A673 (cell line): ENCODE results near the gene DUS3L. TPM values are rescaled to one million over a fixed set of nuclear protein-coding genes. Genes with fewer than 3 reads are reported as not detected.

Source experiments
- BruUV-seq: library from RNA; stranded (reverse); fragments of 400-500 nt; replicated peaks from 2 replicates; lab custom pipeline; 2021; lab: Mats Ljungman, UMichigan
- CTCF ChIA-PET: fragments of 300-600 bp; sonication (Branson Sonifier 250); formaldehyde crosslinking; loops from one replicate; lab custom pipeline; 2022; ENCODE audit warnings: antibody characterized with exemption; lab: Charles Lee
- POLR2A ChIA-PET: fragments of 300-600 bp; sonication (Branson Sonifier 250); formaldehyde crosslinking; loops from one replicate; lab custom pipeline; 2022; ENCODE audit warnings: antibody characterized with exemption; ENCODE audit not compliant: low non-redundant PET; lab: Charles Lee
- DNase-seq: peaks from one replicate; pipeline ENCODE4 v3.0.0-alpha.2; 2015; ENCODE audit warnings: low spot score
- H3K27ac ChIP-seq: fragments of 200-600 bp; sonication (generic); 2 replicates; pipeline ENCODE4 v1.5.1; 2016; ENCODE audit warnings: mixed run types, low read depth, mild to moderate bottlenecking, mixed read lengths, antibody characterized with exemption, low read length; ENCODE audit not compliant: poor library complexity, severe bottlenecking
- H3K27me3 ChIP-seq: fragments of 200-600 bp; sonication (generic); replicated peaks from 2 replicates; pipeline ENCODE4 v1.6.1; 2017; ENCODE audit warnings: mixed run types, low read depth, mild to moderate bottlenecking, mixed read lengths, antibody characterized with exemption, low read length; ENCODE audit not compliant: insufficient read depth, poor library complexity
- H3K36me3 ChIP-seq: fragments of 200-600 bp; sonication (generic); 2 replicates; pipeline ENCODE4 v1.6.1; 2016; ENCODE audit warnings: mixed run types, mild to moderate bottlenecking, mixed read lengths, antibody characterized with exemption, low read length; ENCODE audit not compliant: insufficient read depth, poor library complexity, severe bottlenecking
- H3K4me1 ChIP-seq: fragments of 200-600 bp; sonication (generic); 2 replicates; pipeline ENCODE4 v1.6.1; 2017; ENCODE audit warnings: mixed run types, mild to moderate bottlenecking, mixed read lengths, antibody characterized with exemption, low read length; ENCODE audit not compliant: insufficient read depth, poor library complexity, severe bottlenecking
- H3K4me3 ChIP-seq: fragments of 200-600 bp; sonication (generic); 2 replicates; pipeline ENCODE4 v1.5.1; 2016; ENCODE audit warnings: low read depth, mixed run types, mild to moderate bottlenecking, mixed read lengths, low read length; ENCODE audit not compliant: poor library complexity, severe bottlenecking
- H3K9me3 ChIP-seq: fragments of 200-600 bp; sonication (generic); 2 replicates; pipeline ENCODE4 v1.6.1; 2016; ENCODE audit warnings: mixed run types, low read depth, mild to moderate bottlenecking, mixed read lengths, antibody characterized with exemption, low read length; ENCODE audit not compliant: poor library complexity, severe bottlenecking
- EZH2 ChIP-seq: fragments of 200-600 bp; sonication (generic); IDR thresholded peaks from 2 replicates; pipeline ENCODE4 v1.6.1; 2017; ENCODE audit warnings: borderline replicate concordance, low read depth, mild to moderate bottlenecking, mixed read lengths, antibody characterized with exemption, low read length; ENCODE audit not compliant: poor library complexity, severe bottlenecking
- intact Hi-C: fragments of 100-400 bp; cut with micrococcal nuclease; formaldehyde crosslinking; loops from one replicate; pipeline ENCODE4 v1.10.0; 2022; ENCODE audit not compliant: unreplicated experiment
- total RNA-seq: library from RNA; stranded (reverse); gene quantifications from 2 replicates; pipeline ENCODE4 v1.2.3, GENCODE V29; 2021
- TF ChIP-seq, protein P1 (sequence below): fragments of 300-800, 200-600 bp; sonication (generic); conservative IDR thresholded peaks from 2 replicates; pipeline ENCODE4 v1.5.1; 2017; ENCODE audit warnings: low read depth, mild to moderate bottlenecking, antibody characterized with exemption, low read length, moderate library complexity, mixed read lengths

The DUS3L gene
- total RNA-seq, 1 experiment from 2014 or later, result 85.3 TPM

GRCh38 chr19:5799247-5800241 is 8.6 kb upstream of the DUS3L start:
- no peaks in the 10 kb centered on the region for H3K36me3 ChIP-seq
- no peak for TF ChIP-seq EZH2
- TF ChIP-seq, protein P1, sequence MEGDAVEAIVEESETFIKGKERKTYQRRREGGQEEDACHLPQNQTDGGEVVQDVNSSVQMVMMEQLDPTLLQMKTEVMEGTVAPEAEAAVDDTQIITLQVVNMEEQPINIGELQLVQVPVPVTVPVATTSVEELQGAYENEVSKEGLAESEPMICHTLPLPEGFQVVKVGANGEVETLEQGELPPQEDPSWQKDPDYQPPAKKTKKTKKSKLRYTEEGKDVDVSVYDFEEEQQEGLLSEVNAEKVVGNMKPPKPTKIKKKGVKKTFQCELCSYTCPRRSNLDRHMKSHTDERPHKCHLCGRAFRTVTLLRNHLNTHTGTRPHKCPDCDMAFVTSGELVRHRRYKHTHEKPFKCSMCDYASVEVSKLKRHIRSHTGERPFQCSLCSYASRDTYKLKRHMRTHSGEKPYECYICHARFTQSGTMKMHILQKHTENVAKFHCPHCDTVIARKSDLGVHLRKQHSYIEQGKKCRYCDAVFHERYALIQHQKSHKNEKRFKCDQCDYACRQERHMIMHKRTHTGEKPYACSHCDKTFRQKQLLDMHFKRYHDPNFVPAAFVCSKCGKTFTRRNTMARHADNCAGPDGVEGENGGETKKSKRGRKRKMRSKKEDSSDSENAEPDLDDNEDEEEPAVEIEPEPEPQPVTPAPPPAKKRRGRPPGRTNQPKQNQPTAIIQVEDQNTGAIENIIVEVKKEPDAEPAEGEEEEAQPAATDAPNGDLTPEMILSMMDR, result no peak
- H3K4me3 ChIP-seq, result no peak overlapping the region
- intact Hi-C loops, result no loop called here
- no peaks in the 10 kb centered on the region for H3K9me3 ChIP-seq
- DNase-seq, result no peak
- BruUV-seq, result no TSS peak
- no peak overlapping the region for H3K27ac ChIP-seq
- H3K27me3 ChIP-seq, result no peaks in the 10 kb centered on the region
- ChIA-PET CTCF (no interaction called here), POLR2A (interaction anchor here (0.6 kb wide), 1 partner anchor 11 kb away, joined by 3 read pairs; no protein-coding TSS in a partner anchor)
- H3K4me1 ChIP-seq, result peaks cover 22% of the 10 kb centered on the region

DNA sequence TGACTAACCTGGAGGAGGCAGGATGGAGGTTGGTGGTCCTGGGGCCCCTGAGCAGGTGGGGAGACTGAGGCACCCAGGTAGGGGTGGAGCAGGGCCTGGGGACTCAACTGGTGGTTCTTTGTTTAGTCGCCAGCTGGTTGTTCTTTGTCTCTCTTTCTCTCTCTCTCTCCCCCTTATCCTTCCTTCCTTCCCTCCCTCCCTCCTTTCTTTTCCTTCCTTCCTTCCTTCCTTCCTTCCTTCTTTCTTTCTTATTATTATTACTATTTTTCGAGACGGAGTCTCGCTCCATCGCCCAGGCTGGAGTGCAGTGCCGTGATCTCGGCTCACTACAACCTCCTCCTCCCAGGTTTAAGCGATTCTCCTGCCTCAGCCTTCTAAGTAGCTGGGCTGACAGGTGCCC is 7.3 kb upstream of the DUS3L start:
- no peaks in the 10 kb centered on the region for H3K27me3 ChIP-seq
- intact Hi-C loops, result no loop called here
- POLR2A ChIA-PET, result no interaction called here

GRCh38 chr19:5795382-5795919 is 4.5 kb upstream of the DUS3L start:
- Histone ChIP-seq H3K4me1 (no peaks in the 10 kb centered on the region), H3K27ac (no peak overlapping the region), H3K4me3 (no peak overlapping the region), H3K36me3 (no peaks in the 10 kb centered on the region), H3K9me3 (no peaks in the 10 kb centered on the region), H3K27me3 (no peaks in the 10 kb centered on the region)
- CTCF ChIA-PET, result interaction anchor here (0.6 to 1.1 kb wide), 3 partner anchors 8 to 343 kb away, joined by 5 to 7 read pairs (median 6); no protein-coding TSS in a partner anchor
- POLR2A ChIA-PET, result no interaction called here
- TF ChIP-seq, protein P1, result no peak
- TF ChIP-seq EZH2, result no peak
- no peak for DNase-seq
- no TSS peak for BruUV-seq
- intact Hi-C loops, result no loop called here

More for the DNA sequence above, 7.3 kb upstream of the DUS3L start:
- H3K4me1 ChIP-seq, result peaks cover 13% of the 10 kb centered on the region
- H3K36me3 ChIP-seq, result no peaks in the 10 kb centered on the region
- CTCF ChIA-PET, result no interaction called here
- H3K4me3 ChIP-seq, result no peak overlapping the region
- no TSS peak for BruUV-seq
- no peak for TF ChIP-seq EZH2
- TF ChIP-seq, protein P1, result no peak
- no peak for DNase-seq
- no peaks in the 10 kb centered on the region for H3K9me3 ChIP-seq
- H3K27ac ChIP-seq, result no peak overlapping the region
